T47D (cell line): ENCODE results near the gene CXorf58.
A peak's percentile ranks its signal among the peaks of the same experiment; 100 is the strongest.
"Not testable (repeated sequence)": the region's sequence is repeated elsewhere in the genome, so short reads cannot be mapped to it uniquely, and the experiment has no call there.

Source experiments
- DNase-seq, 2 experiments: peaks; one replicate each; pipeline versions ENCODE4 v3.0.0 to v3.0.0-alpha.2; 2011 to 2012; ENCODE audit warnings: low read depth in 1 of 2, low spot score in 1 of 2
- JUND ChIP-seq: IDR thresholded peaks from 2 replicates; pipeline ENCODE4 v1.6.1; 2012; ENCODE audit warnings: low read depth
- in situ Hi-C: cut with HindIII; loops from 2 replicates; pipeline ENCODE4 v1.10.0; 2016; ENCODE audit warnings: low sequenced_read_pairs, low pct_unique_long_range_greater_than_20kb

The CXorf58 gene

GRCh38 chrX:23887451-23887850 lies 20.4 kb upstream of the CXorf58 start:
- no peak for TF ChIP-seq JUND
- in situ Hi-C loops, result no loop called here
- no peak for DNase-seq

- no peak for TF ChIP-seq JUND
- in situ Hi-C loops, result no loop called here
- no peak for DNase-seq
Measured at GRCh38 chrX:23887918-23888317, 19.9 kb upstream of the CXorf58 start.

- TF ChIP-seq JUND, result peak; percentile 56; the same call in 1 of the 2 replicates
- in situ Hi-C loops, result no loop called here
- DNase-seq, result peak in 1 of 2 experiments; percentile 76
Measured at GRCh38 chrX:23888887-23889501, 18.8 kb upstream of the CXorf58 start.

- DNase-seq, result no peak
- no peak for TF ChIP-seq JUND
Measured at GRCh38 chrX:23890933-23891332, 16.9 kb upstream of the CXorf58 start.

GRCh38 chrX:23894993-23895392 lies 12.8 kb upstream of the CXorf58 start:
- in situ Hi-C loops, DNase-seq: not testable (repeated sequence)

More at GRCh38 chrX:23890933-23891332, 16.9 kb upstream of the CXorf58 start:
- in situ Hi-C loops, result no loop called here

GRCh38 chrX:23896539-23896938 lies 11.3 kb upstream of the CXorf58 start:
- DNase-seq, in situ Hi-C loops: not testable (repeated sequence)

GRCh38 chrX:23896981-23897380 lies 10.8 kb upstream of the CXorf58 start:
- no peak for DNase-seq
- in situ Hi-C loops, result no loop called here
- no peak for TF ChIP-seq JUND

- no peak for TF ChIP-seq JUND
- in situ Hi-C loops, result no loop called here
- no peak for DNase-seq
Measured at GRCh38 chrX:23898412-23898959, 9.3 kb upstream of the CXorf58 start.

GRCh38 chrX:23900220-23900797 lies 7.5 kb upstream of the CXorf58 start:
- no peak for DNase-seq
- in situ Hi-C loops, result no loop called here
- no peak for TF ChIP-seq JUND

- no peak for TF ChIP-seq JUND
- in situ Hi-C loops, result no loop called here
- DNase-seq, result peak in 1 of 2 experiments; percentile 80
Measured at GRCh38 chrX:23901060-23901459, 6.7 kb upstream of the CXorf58 start.

- DNase-seq, result peak in 1 of 2 experiments; percentile 87
- TF ChIP-seq JUND, result no peak
- in situ Hi-C loops, result no loop called here
Measured at GRCh38 chrX:23901805-23902204, 6.0 kb upstream of the CXorf58 start.

- in situ Hi-C loops, result no loop called here
- no peak for TF ChIP-seq JUND
- peak in 1 of 2 experiments; percentile 80 for DNase-seq
Measured at GRCh38 chrX:23902419-23902818, 5.4 kb upstream of the CXorf58 start.

GRCh38 chrX:23904096-23904495 lies 3.7 kb upstream of the CXorf58 start:
- in situ Hi-C loops, result no loop called here
- no peak for TF ChIP-seq JUND
- DNase-seq, result peak in 1 of 2 experiments; percentile 57

- in situ Hi-C loops, result no loop called here
- no peak for DNase-seq
- TF ChIP-seq JUND, result no peak
Measured at GRCh38 chrX:23907111-23907497, 702 bp upstream of the CXorf58 start.
